ENCODE measurements around the gene FMN1. TPM values are rescaled to one million over a fixed set of nuclear protein-coding genes. Genes with fewer than 3 reads are reported as not detected.

Gene FMN1
- total RNA-seq, 2 donors from 2014 or later: 0.60 to 1.1 TPM

DNA sequence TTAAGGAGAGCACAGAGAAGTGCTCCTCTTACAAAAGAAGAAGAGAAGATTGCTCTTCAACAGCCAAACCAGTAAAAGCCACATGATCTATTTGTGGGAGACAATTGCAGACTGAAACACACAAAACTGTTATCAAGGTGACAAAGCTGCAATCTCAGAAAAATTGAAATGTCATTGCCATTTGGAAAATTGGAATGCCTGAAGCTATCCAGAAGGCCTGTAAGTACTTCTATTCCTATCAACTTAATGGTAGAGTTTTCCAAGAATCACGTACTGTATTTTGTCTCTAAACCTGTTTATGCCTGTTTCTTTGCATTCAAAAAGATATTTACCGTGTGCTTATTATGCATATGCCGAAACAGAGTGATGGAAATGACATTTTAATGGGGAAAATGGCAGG, 272.0 kb downstream of the FMN1 start:
- Histone ChIP-seq H3K27me3 (ENCODE audit: control insufficient read depth, insufficient read depth, low read length, poor library complexity, severe bottlenecking) (no peaks in the 10 kb centered on the region), H3K4me1 (ENCODE audit: control insufficient read depth, insufficient read depth, low read length) (peaks cover 2% of the 10 kb centered on the region), H3K27ac (ENCODE audit: low read depth, low read length) (no peak overlapping the region), H3K4me3 (ENCODE audit: low read length) (no peak overlapping the region), H3K9ac (ENCODE audit: extremely low read depth, low read length, poor library complexity, severe bottlenecking) (no peak overlapping the region), H3K9me3 (ENCODE audit: control insufficient read depth, low read length) (no peaks in the 10 kb centered on the region), H3K36me3 (ENCODE audit: control insufficient read depth, insufficient read depth, low read length) (no peaks in the 10 kb centered on the region)
- H3K4me3 Mint-ChIP-seq: no peak overlapping the region
- TF ChIP-seq, protein P1, sequence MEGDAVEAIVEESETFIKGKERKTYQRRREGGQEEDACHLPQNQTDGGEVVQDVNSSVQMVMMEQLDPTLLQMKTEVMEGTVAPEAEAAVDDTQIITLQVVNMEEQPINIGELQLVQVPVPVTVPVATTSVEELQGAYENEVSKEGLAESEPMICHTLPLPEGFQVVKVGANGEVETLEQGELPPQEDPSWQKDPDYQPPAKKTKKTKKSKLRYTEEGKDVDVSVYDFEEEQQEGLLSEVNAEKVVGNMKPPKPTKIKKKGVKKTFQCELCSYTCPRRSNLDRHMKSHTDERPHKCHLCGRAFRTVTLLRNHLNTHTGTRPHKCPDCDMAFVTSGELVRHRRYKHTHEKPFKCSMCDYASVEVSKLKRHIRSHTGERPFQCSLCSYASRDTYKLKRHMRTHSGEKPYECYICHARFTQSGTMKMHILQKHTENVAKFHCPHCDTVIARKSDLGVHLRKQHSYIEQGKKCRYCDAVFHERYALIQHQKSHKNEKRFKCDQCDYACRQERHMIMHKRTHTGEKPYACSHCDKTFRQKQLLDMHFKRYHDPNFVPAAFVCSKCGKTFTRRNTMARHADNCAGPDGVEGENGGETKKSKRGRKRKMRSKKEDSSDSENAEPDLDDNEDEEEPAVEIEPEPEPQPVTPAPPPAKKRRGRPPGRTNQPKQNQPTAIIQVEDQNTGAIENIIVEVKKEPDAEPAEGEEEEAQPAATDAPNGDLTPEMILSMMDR (conservative IDR thresholded peaks at IDR 0.05): no peak
- no peak overlapping the region for H3K27ac Mint-ChIP-seq
- H3K9me3 Mint-ChIP-seq: no peaks in the 10 kb centered on the region
- no peaks in the 10 kb centered on the region for H3K36me3 Mint-ChIP-seq (ENCODE audit: low read depth)
- WGBS, 2 experiments (ENCODE audit: insufficient coverage in 1 of 2, insufficient read length in 1 of 2): 78 to 82% methylated on average over 3 of the region's 3 CpGs
- DNase-seq: no peak
- no peaks in the 10 kb centered on the region for H3K27me3 Mint-ChIP-seq (ENCODE audit: insufficient read depth)
- peaks cover 11% of the 10 kb centered on the region for H3K4me1 Mint-ChIP-seq

DNA sequence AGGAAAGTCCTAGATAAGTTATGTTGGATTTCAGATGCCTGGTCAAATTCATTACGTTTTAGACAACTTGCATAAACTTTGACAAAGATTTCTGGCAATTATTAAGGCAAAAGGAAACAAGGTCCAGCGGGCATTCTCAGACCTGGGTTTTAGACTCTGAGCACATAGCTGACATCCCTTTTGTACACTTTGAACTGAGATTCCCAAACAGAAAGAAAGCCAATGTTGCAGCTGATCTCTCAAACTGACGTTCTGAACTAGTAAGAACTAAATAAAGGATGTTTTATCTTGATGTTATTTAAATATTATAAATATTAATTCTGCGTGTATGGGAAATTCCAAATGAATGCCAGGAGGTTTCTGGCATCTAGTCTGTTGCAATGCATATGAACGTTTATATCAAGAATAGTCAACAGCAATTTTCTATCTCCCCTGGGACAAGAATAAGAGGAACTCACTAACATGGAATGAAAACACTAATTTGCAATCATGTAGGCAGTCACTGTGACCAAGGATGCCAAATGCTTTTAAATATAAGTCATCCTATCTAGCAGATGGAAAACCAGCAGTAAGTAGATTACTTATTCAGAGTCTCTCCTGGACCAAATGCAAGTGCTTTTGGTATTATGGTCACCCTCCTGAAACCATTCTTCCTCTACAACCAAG, 274.6 kb downstream of the FMN1 start:
- peaks cover 2% of the 10 kb centered on the region for H3K27me3 Mint-ChIP-seq (ENCODE audit: insufficient read depth)
- Histone ChIP-seq H3K4me3 (ENCODE audit: low read length) (no peak overlapping the region), H3K27me3 (ENCODE audit: control insufficient read depth, insufficient read depth, low read length, poor library complexity, severe bottlenecking) (no peaks in the 10 kb centered on the region), H3K36me3 (ENCODE audit: control insufficient read depth, insufficient read depth, low read length) (no peaks in the 10 kb centered on the region), H3K9ac (ENCODE audit: extremely low read depth, low read length, poor library complexity, severe bottlenecking) (no peak overlapping the region), H3K9me3 (ENCODE audit: control insufficient read depth, low read length) (no peaks in the 10 kb centered on the region), H3K27ac (ENCODE audit: low read depth, low read length) (no peak overlapping the region), H3K4me1 (ENCODE audit: control insufficient read depth, insufficient read depth, low read length) (peaks cover 2% of the 10 kb centered on the region)
- TF ChIP-seq, protein P1 (conservative IDR thresholded peaks at IDR 0.05): no peak
- H3K4me1 Mint-ChIP-seq: peaks cover 14% of the 10 kb centered on the region
- no peaks in the 10 kb centered on the region for H3K9me3 Mint-ChIP-seq
- H3K4me3 Mint-ChIP-seq: no peak overlapping the region
- DNase-seq: no peak
- WGBS, 2 experiments (ENCODE audit: insufficient coverage in 1 of 2, insufficient read length in 1 of 2): 94 to 100% methylated on average over 3 to 5 of the region's 5 CpGs
- no peaks in the 10 kb centered on the region for H3K36me3 Mint-ChIP-seq (ENCODE audit: low read depth)
- no peak overlapping the region for H3K27ac Mint-ChIP-seq

DNA sequence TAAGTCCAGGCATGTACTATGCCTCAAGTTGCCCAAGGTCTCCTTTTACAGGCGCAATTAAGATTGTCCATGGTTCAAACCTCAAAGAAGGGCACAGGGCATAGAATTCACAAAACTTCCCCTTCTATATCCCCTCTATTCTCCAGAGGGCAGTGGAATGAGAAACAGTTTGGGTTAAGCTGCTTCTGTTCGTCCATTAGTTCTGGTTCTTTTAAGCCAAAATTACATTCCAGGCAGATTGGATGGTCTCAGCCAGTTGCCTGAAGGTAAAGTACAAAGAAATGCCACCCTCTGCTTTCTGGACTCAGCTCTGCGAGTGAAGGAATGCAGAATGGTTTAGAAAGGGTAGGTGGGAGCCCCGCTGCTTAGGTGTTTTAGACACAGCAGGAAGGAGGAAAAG, 276.0 kb downstream of the FMN1 start:
- no peak for DNase-seq
- Histone ChIP-seq H3K9ac (ENCODE audit: extremely low read depth, low read length, poor library complexity, severe bottlenecking) (no peak overlapping the region), H3K27me3 (ENCODE audit: control insufficient read depth, insufficient read depth, low read length, poor library complexity, severe bottlenecking) (no peaks in the 10 kb centered on the region), H3K4me3 (ENCODE audit: low read length) (no peak overlapping the region), H3K27ac (ENCODE audit: low read depth, low read length) (no peak overlapping the region), H3K36me3 (ENCODE audit: control insufficient read depth, insufficient read depth, low read length) (no peaks in the 10 kb centered on the region), H3K9me3 (ENCODE audit: control insufficient read depth, low read length) (no peaks in the 10 kb centered on the region), H3K4me1 (ENCODE audit: control insufficient read depth, insufficient read depth, low read length) (peaks cover 2% of the 10 kb centered on the region)
- 47 to 64% methylated on average over 2 to 4 of the region's 4 CpGs for WGBS, 2 experiments (ENCODE audit: insufficient coverage in 1 of 2, insufficient read length in 1 of 2)
- Mint-ChIP-seq H3K9me3 (no peaks in the 10 kb centered on the region), H3K27ac (no peak overlapping the region), H3K4me3 (no peak overlapping the region), H3K4me1 (peaks cover 16% of the 10 kb centered on the region), H3K27me3 (ENCODE audit: insufficient read depth) (peaks cover 2% of the 10 kb centered on the region), H3K36me3 (ENCODE audit: low read depth) (no peaks in the 10 kb centered on the region)
- TF ChIP-seq, protein P1 (conservative IDR thresholded peaks at IDR 0.05): no peak

Data from endodermal cell (in vitro differentiated cells).